ENCODE results near the gene EIF2B2. TPM values are rescaled to one million over a fixed set of nuclear protein-coding genes. Genes with fewer than 3 reads are reported as not detected.

Gene EIF2B2
- total and polyA plus RNA-seq, 10 of the 15 experiments (the other 5 are each of a cell fraction or from before 2014, with no cell fraction given) = 17.4 to 168 (median 65.5) TPM

DNA sequence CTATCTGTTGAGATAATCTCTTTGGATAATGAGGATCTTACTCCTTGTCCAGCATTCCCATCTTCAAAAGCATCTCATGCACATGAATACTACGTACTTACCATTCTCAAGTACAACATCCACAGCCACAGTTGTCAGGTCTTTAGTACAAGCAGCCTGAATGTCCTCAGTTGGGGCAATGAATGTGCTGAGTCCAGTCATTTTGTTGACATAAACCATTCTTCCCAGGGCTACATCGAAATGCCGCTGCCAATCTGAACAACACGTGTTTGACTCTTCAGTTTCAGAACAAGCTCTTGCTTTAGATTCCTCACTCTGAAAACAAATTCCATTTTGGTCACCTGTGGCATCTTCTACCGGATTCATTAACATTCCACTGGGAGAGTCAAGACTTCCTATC is 43.6 kb downstream of the EIF2B2 start:
- ATAC-seq (no peak), FAIRE-seq (no peak), DNase-seq (ENCODE audit: low read depth, low spot score) (no peak)
- peaks cover 18% of the 10 kb centered on the region for H3K79me2 ChIP-seq (ENCODE audit: control insufficient read depth, insufficient read depth, low read length)
- in situ Hi-C loops (cut with MboI) = no loop called here
- no peak overlapping the region for H3K9ac ChIP-seq (ENCODE audit: control insufficient read depth, insufficient read depth, low read length)
- RAD21 ChIA-PET (ENCODE audit: unreplicated experiment) = no interaction called here
- no peaks in the 10 kb centered on the region for H3K4me1 ChIP-seq (ENCODE audit: control insufficient read depth, insufficient read depth, low read length)
- H4K20me1 ChIP-seq (ENCODE audit: control insufficient read depth, insufficient read depth) = no peaks in the 10 kb centered on the region
- TF ChIP-seq KDM1A (IDR thresholded peaks at IDR 0.05; ENCODE audit: borderline replicate concordance) (no peak), RFX5 (IDR thresholded peaks at IDR 0.05; ENCODE audit: low read depth, low read length) (no peak), CHD1 (IDR thresholded peaks at IDR 0.05; ENCODE audit: low read depth, low read length) (no peak), HDAC2 (IDR thresholded peaks at IDR 0.05) (no peak), SP1 (IDR thresholded peaks at IDR 0.05; ENCODE audit: low read depth, low read length) (no peak), ESRRA (IDR thresholded peaks at IDR 0.05; ENCODE audit: low read length) (no peak), TCF3 (IDR thresholded peaks at IDR 0.05; ENCODE audit: borderline replicate concordance, insufficient read depth, low read depth, low read length) (no peak)
- TF ChIP-seq, protein P1, sequence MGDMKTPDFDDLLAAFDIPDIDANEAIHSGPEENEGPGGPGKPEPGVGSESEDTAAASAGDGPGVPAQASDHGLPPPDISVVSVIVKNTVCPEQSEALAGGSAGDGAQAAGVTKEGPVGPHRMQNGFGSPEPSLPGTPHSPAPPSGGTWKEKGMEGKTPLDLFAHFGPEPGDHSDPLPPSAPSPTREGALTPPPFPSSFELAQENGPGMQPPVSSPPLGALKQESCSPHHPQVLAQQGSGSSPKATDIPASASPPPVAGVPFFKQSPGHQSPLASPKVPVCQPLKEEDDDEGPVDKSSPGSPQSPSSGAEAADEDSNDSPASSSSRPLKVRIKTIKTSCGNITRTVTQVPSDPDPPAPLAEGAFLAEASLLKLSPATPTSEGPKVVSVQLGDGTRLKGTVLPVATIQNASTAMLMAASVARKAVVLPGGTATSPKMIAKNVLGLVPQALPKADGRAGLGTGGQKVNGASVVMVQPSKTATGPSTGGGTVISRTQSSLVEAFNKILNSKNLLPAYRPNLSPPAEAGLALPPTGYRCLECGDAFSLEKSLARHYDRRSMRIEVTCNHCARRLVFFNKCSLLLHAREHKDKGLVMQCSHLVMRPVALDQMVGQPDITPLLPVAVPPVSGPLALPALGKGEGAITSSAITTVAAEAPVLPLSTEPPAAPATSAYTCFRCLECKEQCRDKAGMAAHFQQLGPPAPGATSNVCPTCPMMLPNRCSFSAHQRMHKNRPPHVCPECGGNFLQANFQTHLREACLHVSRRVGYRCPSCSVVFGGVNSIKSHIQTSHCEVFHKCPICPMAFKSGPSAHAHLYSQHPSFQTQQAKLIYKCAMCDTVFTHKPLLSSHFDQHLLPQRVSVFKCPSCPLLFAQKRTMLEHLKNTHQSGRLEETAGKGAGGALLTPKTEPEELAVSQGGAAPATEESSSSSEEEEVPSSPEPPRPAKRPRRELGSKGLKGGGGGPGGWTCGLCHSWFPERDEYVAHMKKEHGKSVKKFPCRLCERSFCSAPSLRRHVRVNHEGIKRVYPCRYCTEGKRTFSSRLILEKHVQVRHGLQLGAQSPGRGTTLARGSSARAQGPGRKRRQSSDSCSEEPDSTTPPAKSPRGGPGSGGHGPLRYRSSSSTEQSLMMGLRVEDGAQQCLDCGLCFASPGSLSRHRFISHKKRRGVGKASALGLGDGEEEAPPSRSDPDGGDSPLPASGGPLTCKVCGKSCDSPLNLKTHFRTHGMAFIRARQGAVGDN (IDR thresholded peaks at IDR 0.05) = no peak
- no peak overlapping the region for H3K4me3 ChIP-seq
- no peak overlapping the region for H3K4me2 ChIP-seq (ENCODE audit: control insufficient read depth, insufficient read depth)
- intact Hi-C loops (cut with micrococcal nuclease; ENCODE audit: unreplicated experiment) = no loop called here
- CTCF ChIA-PET = interaction anchor here (1.5 kb wide), 1 partner anchor 10 kb away, joined by 5 read pairs; no protein-coding TSS in a partner anchor
- BruUV-seq (replicated peaks) = no TSS peak
- H3K9me3 ChIP-seq (replicated peaks; ENCODE audit: control insufficient read depth, insufficient read depth, low read length) = no peaks in the 10 kb centered on the region; the same call in 2 of the 3 replicates
- H3K36me3 ChIP-seq (ENCODE audit: control insufficient read depth in 2 of 2, insufficient read depth in 2 of 2, low read length in 1 of 2) = no peaks in the 10 kb centered on the region; a peak in 1 of 4 replicates
- H2AFZ ChIP-seq (ENCODE audit: control insufficient read depth, low read depth, low read length) = no peak overlapping the region
- SMC1A ChIA-PET (ENCODE audit: uncharacterized antibody, unreplicated experiment) = interaction anchor here (0.7 to 1.1 kb wide), 3 partner anchors 8 to 60 kb away, joined by 3 read pairs; no protein-coding TSS in a partner anchor
- H3K27ac ChIP-seq (ENCODE audit: control insufficient read depth, insufficient read depth) = no peak overlapping the region
- WGBS (ENCODE audit: insufficient coverage, insufficient replicate concordance, low lambda C conversion rate, missing lambda C conversion rate) = 98% methylated on average over 5 of the region's 5 CpGs
- POLR2A ChIA-PET = interaction anchor here (1.6 kb wide), 1 partner anchor 19 kb away, joined by 4 read pairs; no protein-coding TSS in a partner anchor
- no peaks in the 10 kb centered on the region for H3K27me3 ChIP-seq (replicated peaks in 1 of 2; ENCODE audit: control insufficient read depth in 2 of 2, insufficient read depth in 2 of 2, low read length in 1 of 2)

All from GM12878 (cell line).